NCI-H2107 (cell line): ENCODE measurements around the gene PLA2G4E.
A peak's percentile ranks its signal among the peaks of the same experiment; 100 is the strongest.

Source experiments
- DNase-seq: peaks from one replicate; lab custom pipeline; 2025; lab: John Stamatoyannopoulos, UW

PLA2G4E gene

DNA sequence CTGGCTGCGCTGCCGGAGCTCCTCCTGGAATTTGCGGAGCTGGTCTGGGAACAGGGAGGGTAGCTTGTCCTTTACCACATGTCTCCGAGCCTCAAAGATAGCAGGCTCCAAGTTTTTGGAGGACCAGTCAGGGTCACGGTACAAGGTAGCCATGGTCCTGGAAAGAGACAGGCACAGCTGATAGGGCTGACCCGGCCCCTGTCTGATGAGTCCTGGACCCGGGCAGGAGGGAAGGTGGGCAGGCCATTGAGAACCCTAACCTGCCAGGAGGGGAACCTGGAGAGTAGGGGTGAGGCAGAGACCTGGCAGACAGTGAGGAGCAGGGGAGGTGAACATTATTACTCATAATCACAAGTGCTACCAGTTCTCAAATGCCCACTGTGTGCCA is 28.0 kb downstream of the PLA2G4E start:
- DNase-seq, result no peak

DNA sequence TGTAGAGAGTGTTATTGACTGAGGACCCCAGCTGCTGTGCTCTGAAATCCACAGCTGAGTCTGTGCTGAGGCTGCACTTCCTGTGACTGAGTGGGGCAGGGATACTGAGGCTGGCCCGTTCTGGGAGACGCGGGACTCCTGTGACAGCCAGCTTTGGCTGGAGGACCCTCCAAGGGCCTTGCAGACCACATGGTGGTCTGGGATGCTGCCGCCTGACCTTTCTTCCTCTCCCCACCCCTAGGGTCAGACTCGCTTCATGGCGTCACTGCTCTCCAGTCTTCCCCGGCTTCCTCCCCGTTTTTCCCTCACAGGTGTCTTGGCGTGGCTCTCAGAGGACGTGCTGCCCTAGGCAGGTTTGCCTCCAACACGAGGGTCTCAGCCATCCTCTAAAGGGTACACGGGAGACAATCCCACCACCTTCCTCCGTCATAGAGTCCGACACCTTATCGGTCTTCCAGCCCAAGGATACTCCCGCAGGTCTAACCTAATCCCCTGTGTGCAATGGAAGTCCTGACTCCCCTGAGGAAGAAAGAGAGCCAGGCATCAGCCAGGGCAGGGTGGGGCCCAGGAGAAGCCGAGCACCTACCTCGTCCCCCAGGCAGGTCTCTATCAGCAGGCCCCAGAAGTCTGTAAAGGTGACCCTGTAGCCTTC is 28.6 kb downstream of the PLA2G4E start:
- DNase-seq, result no peak

DNA sequence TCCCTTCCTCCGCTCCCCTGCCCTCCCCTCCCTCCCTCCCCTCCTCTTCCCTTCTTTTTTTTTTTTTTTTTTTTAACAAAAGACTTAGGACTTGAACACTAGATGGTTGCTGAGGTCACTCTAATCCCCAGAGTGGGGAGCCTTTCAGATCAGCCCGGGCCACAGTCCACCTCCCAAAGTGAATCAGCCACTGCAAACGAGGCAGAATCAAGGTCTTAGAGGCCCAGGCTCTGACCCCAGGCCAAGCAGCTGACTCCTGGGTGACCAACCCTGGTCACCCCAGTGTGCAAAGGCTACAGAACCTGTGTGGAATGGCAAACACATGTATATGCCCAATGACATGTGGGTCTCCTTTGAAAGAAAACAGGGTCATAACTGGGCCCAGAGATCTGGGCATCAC is 30.2 kb downstream of the PLA2G4E start:
- DNase-seq, result no peak

DNA sequence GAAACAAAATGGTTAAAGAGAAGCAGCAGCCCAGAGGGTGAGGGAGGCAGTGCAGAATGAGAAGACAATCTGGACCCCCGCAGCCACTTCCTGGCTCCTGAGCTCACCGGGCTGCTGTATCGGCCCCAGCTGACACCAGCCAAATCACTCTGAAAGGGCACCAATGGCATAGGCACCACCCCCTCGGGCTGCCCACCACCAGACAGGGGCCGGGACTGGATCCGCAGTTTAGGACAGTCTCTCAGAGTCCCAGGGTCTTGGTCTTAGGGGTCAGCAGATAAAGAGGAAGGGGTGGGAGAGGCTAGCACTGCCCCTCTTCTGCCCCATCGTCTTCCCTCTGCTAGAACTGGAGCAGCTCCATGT is 30.6 kb downstream of the PLA2G4E start:
- DNase-seq, result no peak

DNA sequence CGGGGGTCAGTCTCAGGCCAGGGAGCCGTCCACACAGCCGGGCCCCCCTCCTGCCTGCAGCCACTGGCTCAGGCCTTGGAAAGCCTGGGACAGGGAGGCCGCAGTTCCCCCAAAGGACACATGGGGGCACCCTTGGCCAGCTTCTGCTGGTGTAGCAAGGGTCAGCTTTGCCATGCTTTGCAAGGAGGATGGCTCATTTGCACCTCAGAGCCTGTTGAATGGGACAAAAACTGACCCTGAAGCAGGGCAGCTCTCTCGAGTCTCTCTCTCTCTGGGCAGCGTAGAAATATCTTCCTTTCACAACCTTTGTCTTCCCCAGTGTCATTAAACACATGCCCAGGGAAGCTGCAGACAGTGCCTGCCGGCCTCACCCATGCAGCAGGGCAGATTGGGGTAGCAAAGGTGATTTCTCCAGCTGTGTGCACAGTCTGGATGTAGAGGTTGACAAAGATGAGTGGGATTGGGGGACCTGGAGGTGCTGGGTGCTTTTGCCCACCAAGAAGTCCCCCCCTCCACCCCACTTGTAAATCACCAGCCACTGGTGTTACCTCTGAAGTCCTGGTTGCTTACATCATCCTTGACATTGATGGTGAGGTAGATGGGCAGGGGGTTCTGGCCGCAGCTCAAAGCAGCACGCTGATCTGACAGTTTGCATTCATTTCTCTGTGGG is 31.1 kb downstream of the PLA2G4E start:
- peak; percentile 37 for DNase-seq

DNA sequence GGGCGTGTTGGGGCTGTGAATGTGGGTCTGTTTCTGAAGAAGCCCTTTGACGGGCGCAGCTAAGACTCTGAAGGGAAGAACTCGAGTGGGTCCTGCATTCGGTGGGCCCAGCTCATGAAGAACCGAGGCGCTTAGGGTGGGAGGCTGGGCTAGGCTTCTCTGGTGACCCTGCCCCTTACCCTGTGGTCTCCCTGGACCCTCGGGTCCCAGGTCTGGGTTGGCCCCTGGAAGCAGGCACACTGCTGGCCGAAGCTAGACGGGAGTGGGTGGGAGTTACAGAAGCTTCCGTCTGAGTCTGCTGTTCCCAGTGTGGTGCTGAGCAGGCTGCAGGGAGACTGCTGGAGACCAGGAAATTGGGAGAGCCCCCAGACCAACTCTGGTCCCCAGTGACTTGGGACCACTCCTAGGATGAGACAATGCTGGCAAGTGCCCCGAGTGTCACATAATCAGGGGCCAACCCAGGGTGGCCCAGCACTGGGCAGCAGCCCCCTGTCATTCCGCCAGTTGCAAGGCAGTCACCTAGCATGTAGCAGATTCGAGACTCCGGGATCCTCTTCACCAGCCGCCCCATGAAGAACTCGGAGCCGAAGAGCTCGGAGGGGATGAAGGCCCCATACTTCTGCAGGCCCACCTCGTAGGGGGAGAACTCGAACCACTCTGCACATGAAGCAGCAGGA is 31.8 kb downstream of the PLA2G4E start:
- DNase-seq, result no peak

DNA sequence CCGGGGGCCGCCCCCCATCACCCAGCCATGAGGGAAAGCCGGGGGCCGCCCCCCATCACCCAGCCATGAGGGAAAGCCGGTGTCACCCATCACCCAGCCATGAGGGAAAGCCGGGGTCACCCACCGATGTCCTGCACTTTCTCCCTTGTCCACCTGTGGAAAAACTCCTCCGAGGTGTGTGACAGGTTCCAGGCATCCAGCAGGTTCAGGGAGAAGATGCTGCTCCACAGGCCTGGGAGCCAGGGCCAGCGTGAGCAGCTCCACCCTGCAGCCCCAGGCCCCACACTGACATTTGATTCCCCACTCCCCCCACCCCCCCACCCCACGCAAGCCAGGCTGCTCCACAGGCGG is 32.9 kb downstream of the PLA2G4E start:
- DNase-seq, result no peak

DNA sequence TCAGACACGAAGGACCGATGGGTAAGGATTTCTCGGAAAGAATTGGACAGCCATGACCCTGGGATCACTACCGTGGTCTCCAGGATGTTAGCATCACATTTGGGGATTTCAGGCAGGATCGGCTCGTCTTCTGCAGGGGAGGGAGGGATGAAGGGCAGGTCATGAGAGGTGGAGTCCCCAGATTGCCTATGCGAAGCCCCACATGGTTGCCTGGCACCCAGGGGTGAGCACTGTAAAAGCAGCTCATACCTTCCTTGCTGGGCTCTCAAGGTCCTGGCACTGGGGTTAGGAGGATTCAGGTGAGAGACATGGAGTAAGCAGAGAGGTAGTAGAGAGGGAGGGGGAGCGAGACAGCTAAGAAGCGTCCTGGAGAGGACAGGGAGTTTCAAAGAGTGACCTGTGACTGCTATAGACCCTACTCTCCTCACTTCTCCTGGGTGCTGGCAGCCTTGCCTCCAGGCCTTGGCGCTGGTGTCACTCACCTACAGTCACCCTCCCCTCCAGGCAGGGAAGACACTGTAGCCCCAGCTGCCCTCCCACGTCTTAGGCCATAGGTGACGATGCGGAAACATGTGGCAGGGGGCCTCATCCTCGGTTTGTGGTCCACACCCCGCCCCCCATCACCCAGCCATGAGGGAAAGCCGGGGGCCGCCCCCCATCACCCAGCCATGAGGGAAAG is 33.5 kb downstream of the PLA2G4E start:
- no peak for DNase-seq

DNA sequence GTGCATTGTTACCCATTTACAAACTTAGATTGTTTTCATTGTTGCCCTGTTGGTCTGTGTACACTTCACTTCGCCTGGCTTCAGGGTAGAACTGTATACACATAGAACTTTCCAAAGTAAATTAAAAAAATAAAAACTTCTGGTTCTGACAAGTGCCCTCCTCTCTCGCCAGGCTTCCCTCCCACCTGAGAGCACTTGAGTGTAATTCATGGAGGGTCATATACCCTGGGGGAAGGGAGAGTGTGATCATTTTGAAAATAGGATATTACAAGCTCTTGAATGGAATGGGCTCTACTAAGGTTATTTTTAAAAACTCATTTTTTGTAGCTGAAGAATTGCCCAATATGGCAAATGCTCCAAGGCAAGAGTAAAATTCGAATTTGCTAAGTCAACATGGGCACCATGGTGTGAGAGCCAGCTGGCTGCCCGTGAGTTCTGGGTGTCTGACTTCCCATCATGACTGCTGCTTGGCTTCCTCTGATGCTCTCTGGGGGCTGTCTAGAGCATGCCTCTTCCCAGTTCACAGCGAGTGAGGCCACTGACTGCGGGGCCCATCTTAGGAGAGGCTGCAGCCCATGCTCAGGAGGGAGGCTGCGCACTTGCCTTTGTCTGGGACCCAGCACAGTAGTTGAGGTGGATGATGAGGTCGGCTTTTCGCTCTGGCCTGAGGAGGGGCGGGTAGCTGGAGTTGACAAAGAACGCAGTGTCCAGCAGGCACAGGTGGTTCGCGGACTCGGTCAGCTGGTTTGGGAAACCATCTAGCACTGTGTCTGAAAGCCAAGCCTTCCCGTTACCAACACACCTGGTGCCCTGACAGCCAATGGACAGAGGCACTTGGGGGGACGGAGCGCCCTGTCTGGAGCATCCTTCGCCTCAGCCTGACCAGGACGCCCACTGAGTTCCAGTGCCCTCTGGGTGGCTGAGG is 35.3 kb downstream of the PLA2G4E start:
- no peak for DNase-seq

DNA sequence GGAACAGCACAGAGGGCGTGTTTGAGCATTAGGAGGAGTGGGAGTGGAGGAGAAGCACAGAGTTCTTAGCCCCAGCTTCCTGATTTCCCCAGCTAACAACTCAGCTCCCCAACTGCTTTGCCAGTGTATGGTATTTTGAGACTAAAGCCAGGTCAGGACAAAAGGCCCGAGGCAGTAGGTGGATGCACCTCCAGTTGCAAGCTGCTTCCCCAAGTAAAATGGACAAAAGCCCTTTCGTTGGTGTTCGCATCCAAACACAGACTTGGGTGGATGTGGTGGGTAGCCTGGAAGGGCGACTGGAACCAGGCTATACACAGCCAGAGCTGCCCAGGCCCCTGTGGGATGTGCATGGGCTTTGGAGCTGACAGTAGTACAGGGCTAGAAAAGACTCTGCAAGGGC is 36.2 kb downstream of the PLA2G4E start:
- no peak for DNase-seq

DNA sequence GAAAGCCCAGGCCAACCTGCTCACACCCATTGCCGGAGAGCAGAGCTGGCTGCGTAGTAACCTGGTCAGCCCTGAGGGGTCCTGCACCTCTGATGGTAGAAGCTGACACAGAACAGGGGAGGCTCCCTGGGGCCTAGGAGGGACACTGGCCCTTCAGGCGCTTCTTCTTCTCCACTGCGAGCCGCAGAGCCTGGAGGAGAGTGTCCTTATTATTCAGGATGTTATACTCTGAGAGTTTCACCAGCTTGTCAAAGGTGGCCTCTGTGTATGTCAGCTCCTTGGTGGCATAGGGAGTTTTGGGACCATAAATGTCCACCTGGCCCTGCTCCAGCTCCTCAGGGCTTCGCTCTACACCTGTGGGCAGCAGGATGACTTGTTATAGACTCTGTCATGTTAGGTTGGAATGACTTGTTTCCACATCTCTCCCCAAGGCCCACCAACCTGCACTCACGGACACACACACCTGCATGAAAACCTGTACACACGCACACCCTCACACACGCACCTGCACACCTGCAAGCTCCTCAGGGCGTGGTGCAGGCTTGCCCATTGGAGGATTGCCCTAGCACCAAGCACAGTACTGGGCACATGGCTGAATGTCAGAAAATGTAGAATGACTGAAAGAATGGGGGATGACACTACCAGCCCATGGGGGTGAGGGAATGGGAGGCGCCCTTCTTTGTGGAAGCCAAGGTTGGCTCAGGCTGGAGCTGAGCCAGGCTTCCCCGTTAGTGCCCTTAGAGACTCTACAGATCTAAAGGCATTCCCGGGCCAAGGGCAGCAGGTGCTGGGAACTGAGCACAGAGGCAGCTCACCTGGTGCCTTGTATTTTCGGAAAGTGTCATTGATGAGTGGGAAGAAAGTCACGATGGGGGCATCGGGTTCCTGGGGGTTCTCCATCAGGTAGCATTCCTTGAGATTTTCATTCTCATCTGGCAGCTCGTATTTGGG is 36.9 kb downstream of the PLA2G4E start:
- no peak for DNase-seq

DNA sequence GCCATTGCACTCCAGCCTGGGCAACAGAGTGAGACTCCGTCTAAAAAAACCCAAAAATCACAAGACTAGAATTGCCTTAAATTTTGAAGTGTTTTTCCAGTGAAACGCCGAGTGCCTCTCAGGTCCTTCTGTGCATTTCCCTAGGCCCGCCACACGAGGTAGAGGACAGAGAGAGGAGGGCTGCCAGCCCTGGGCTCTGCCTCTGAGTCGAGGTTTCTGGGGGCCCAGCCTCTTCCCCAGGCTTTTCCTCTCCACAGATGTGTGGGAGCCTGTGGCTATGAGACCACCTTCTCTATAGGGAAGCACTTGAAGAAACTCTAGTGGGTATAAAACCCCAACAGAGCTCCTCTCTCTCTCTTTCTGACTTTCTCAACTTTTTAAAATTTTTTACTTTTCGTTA is 37.6 kb downstream of the PLA2G4E start:
- DNase-seq, result no peak

DNA sequence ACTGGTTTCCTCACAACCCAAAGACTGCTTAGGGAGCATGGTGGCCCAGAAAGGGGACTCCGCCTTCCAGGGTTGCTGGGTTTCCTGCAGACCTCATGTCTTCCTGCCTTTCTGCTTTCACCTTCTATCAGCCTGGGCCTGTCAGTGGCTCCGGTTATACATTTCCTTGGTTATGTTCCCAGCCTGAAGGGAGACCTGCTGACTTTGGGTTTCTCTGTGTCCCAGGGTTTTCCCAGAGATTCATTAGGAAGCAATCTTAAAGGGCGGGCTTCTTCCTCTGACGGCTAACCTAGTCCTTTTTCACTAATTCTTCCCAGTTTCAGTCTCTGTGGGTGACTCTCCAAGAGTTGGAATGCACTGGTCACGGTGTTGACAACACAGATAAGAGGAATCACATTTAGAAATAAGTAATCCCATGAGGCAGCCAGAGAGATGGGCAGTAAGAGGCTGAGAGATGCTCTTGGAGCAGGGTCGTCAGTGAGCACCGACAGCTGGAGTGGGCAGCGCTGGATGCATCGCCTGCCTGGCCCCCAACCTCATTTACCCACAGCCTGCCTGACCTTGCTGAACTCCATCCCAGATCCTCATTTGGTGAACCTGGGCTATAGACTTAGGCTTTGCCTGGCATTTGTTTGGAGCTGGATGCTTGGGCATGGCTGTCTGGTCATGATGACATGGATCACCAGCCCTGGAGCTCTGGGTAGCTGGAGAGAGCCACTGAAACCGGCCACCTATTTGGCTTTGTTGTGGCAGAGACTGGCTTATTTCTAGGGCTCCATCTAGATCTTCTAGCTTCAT is 38.5 kb downstream of the PLA2G4E start:
- DNase-seq, result no peak

DNA sequence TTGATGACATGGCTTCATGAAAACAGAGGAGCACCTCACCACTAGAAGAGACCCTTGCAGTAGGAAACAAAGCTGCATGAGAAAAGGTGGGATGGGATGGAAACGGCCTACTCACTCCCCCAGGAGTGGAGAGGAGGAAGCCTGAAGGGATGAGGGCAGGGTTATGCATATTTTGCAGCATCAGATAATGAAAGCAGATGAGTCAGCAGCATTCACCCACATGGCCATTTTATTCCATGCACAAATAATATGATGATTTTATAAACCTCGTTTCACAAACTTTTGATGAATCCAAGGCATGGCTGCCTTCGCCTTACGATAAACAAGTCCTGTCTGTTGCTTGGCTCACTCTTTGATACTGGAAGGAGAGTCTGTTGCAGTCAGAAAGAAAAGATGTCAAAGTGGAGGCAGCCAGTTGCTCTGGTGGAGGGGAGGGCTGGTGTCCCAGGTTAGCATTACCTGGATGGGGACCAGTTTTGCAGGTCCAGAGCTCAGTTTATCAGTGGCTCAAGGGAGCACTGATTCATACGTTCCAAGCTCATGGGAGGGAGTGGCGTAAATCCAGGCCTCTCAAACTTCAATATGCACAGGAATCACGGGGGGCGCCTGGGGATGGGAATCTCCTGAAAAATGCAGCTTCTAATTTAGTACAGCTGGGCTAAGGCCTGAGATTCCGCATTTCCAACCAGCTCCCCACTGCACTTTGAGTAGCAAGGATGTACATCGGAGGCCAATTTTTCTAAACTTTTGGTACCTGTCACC is 39.3 kb downstream of the PLA2G4E start:
- DNase-seq, result no peak

DNA sequence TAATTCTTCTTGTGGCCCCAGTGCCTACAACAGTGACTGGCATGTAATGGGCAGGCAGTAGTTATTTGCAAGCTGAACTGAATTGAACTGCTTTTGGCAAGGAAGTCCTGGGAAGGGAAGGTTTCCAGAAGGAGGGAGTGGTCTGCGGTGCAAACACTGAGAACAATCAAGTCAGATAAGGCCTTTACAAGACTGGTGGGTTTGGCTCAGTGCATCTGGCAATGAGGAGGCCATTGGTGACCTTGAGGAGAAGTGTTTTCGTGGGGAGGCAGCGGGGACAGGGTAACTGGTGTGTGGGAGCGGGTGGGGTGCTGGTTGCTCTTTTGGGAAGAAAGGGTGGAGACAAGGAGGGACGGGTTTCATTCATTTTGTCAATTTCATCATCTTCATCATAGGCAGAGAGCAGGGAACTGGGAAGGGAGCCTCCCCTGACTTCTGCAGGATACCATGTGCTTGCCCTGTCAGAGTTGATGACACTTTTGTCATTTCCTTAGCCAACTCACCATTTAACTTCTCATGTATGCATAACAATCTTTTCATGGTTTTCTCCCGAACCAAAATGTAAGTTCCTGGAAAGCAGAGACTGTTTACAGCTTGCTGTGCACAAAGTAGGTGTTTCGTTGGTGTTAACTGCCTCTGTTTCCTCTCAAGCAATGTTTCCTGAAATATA is 40.1 kb downstream of the PLA2G4E start:
- DNase-seq, result no peak

DNA sequence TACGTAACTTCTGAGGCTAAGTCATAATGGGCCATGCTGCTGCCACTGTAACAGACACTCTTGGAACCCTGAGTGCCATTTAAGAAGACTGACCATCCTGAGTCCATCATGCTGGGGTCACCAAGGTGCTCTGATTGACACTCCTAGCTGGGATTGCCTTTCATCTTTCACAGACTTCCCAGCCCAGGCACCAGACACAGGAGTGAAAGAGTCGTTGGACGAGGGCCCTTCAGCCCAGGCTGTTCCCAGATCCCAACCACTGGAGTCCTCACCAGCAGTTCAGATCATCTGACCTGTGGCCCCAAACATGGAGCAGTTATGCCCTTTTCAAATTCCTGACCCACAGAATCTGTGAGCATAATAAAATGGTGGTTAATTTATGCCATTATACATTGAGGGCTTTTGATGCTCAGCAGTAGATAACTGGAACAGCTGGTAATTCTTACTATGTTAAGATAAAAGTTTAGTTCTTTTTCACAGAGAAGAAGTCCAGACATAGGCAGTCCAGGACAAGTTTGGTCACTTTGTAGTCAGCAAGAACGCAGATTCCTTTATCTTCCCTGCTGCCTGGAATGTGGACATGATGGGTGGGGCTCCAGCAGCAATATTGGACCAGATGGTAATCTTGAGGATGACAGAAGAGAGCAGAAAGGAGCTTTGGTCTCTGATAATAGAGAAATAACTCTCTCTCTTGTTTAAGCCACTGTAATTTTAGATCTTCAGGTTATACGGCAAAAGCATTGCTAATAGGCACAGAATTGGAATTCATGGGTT is 41.2 kb downstream of the PLA2G4E start:
- DNase-seq, result no peak

DNA sequence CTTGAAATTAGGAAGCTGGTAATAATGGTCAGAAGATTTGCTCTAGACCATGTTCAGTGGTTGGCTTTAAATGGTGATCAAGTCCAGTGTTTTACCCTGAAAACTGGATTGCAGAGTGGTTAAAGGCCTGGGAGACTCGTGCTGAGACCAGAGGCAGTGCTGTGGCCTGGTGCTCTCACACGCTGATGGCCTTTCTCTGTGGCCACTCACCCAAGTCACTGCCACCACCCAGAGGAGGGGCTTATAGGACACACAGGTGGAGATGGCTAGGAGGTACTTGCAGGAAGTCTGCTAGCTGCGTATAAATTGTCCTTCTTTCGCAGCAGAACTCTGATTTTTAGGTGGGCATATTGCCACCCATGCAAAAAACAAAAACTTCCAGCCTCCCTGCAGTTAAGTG is 42.3 kb downstream of the PLA2G4E start:
- no peak for DNase-seq
